H9 (cell line): ENCODE data around the gene RNF130. TPM values are rescaled to one million over a fixed set of nuclear protein-coding genes. Genes with fewer than 3 reads are reported as not detected.

Experiments
- DNase-seq: peaks from one replicate; pipeline ENCODE4 v3.0.0-alpha.2; 2017
- H2AFZ ChIP-seq: one replicate; pipeline ENCODE4 v1.6.1; 2013; ENCODE audit warnings: mild to moderate bottlenecking, low read length, control low read depth, moderate library complexity
- H2AK5ac ChIP-seq: 2 replicates; pipeline ENCODE4 v1.6.1; 2013; ENCODE audit warnings: low read length, control low read depth, mixed read lengths; ENCODE audit not compliant: insufficient read length
- H2BK120ac ChIP-seq: one replicate; pipeline ENCODE4 v1.6.1; 2013; ENCODE audit warnings: low read depth, mild to moderate bottlenecking, low read length, control low read depth, inconsistent platforms; ENCODE audit not compliant: poor library complexity, severe bottlenecking
- H2BK12ac ChIP-seq: 2 replicates; pipeline ENCODE4 v1.6.1; 2013; ENCODE audit warnings: low read length, control low read depth, mixed read lengths, low read depth; ENCODE audit not compliant: insufficient read length
- H2BK15ac ChIP-seq: 2 replicates; pipeline ENCODE4 v1.6.1; 2013; ENCODE audit warnings: low read depth, low read length, control low read depth
- H2BK20ac ChIP-seq: one replicate; pipeline ENCODE4 v1.6.1; 2013; ENCODE audit warnings: low read depth, mild to moderate bottlenecking, low read length, control low read depth, inconsistent platforms; ENCODE audit not compliant: poor library complexity, severe bottlenecking
- H2BK5ac ChIP-seq: 2 replicates; pipeline ENCODE4 v1.6.1; 2013; ENCODE audit warnings: low read length, control low read depth, mixed read lengths; ENCODE audit not compliant: insufficient read length
- H3K14ac ChIP-seq: 2 replicates; pipeline ENCODE4 v1.6.1; 2013; ENCODE audit warnings: low read length, control low read depth; ENCODE audit not compliant: insufficient read depth
- H3K18ac ChIP-seq: 2 replicates; pipeline ENCODE4 v1.6.1; 2013; ENCODE audit warnings: low read depth, mild to moderate bottlenecking, mixed read lengths, low read length, control low read depth; ENCODE audit not compliant: insufficient read length
- H3K23ac ChIP-seq: 2 replicates; pipeline ENCODE4 v1.6.1; 2013; ENCODE audit warnings: low read length, control low read depth, mixed read lengths, low read depth; ENCODE audit not compliant: insufficient read length
- H3K23me2 ChIP-seq: 2 replicates; pipeline ENCODE4 v1.6.1; 2013; ENCODE audit warnings: low read depth, mild to moderate bottlenecking, mixed read lengths, low read length, control low read depth; ENCODE audit not compliant: insufficient read length, poor library complexity, severe bottlenecking
- H3K27ac ChIP-seq: 2 replicates; pipeline ENCODE4 v1.5.1; 2013; ENCODE audit warnings: low read length, control low read depth, mixed read lengths, low read depth; ENCODE audit not compliant: insufficient read length
- H3K27me3 ChIP-seq: 2 replicates; pipeline ENCODE4 v1.6.1; 2013; ENCODE audit warnings: low read length, control low read depth, inconsistent platforms; ENCODE audit not compliant: insufficient read depth
- H3K4ac ChIP-seq: 2 replicates; pipeline ENCODE4 v1.6.1; 2013; ENCODE audit warnings: low read depth, mild to moderate bottlenecking, control low read depth, inconsistent platforms, low read length, moderate library complexity
- H3K4me1 ChIP-seq: 2 replicates; pipeline ENCODE4 v1.6.1; 2013; ENCODE audit warnings: low read length, control low read depth, inconsistent platforms; ENCODE audit not compliant: insufficient read depth
- H3K4me2 ChIP-seq: 2 replicates; pipeline ENCODE4 v1.6.1; 2013; ENCODE audit warnings: low read length, control low read depth, mixed read lengths; ENCODE audit not compliant: insufficient read length, insufficient read depth
- H3K56ac ChIP-seq: 2 replicates; pipeline ENCODE4 v1.6.1; 2013; ENCODE audit warnings: low read depth, mild to moderate bottlenecking, mixed read lengths, low read length, control low read depth; ENCODE audit not compliant: insufficient read length
- H3K79me1 ChIP-seq: 2 replicates; pipeline ENCODE4 v1.6.1; 2013; ENCODE audit warnings: low read depth, mild to moderate bottlenecking, moderate library complexity, low read length, control low read depth, inconsistent platforms; ENCODE audit not compliant: insufficient read depth, poor library complexity, severe bottlenecking
- H3K79me2 ChIP-seq: 2 replicates; pipeline ENCODE4 v1.6.1; 2013; ENCODE audit warnings: low read length, control low read depth, inconsistent platforms; ENCODE audit not compliant: insufficient read depth
- H3K9ac ChIP-seq: 2 replicates; pipeline ENCODE4 v1.6.1; 2013; ENCODE audit warnings: low read length, control low read depth, mixed read lengths; ENCODE audit not compliant: insufficient read length; ENCODE audit errors: extremely low read depth
- H3K9me3 ChIP-seq: one replicate; pipeline ENCODE4 v1.6.1; 2013; ENCODE audit warnings: low read depth, low read length, inconsistent platforms; ENCODE audit not compliant: control insufficient read depth
- H3T11ph ChIP-seq: one replicate; pipeline ENCODE4 v1.6.1; 2013; ENCODE audit warnings: mild to moderate bottlenecking, low read length, control low read depth, inconsistent platforms
- H4K20me1 ChIP-seq: one replicate; pipeline ENCODE4 v1.6.1; 2013; ENCODE audit not compliant: control insufficient read depth, insufficient read length, insufficient read depth
- H4K5ac ChIP-seq: 2 replicates; pipeline ENCODE4 v1.6.1; 2013; ENCODE audit warnings: low read depth, mild to moderate bottlenecking, mixed read lengths, low read length, control low read depth; ENCODE audit not compliant: insufficient read length
- H4K8ac ChIP-seq: replicated peaks from 2 replicates; pipeline ENCODE4 v1.6.1; 2013; ENCODE audit warnings: low read length, control low read depth, mixed read lengths, low read depth; ENCODE audit not compliant: insufficient read length
- H4K91ac ChIP-seq: 2 replicates; pipeline ENCODE4 v1.6.1; 2013; ENCODE audit warnings: low read depth, mild to moderate bottlenecking, moderate library complexity, mixed read lengths, low read length, control low read depth; ENCODE audit not compliant: insufficient read length
- H3K27ac Mint-ChIP-seq, 3 experiments: 2 replicates in 2 of 3; 3 replicates in 1 of 3; pipeline ENCODE4 v1.8.0; 2020 to 2021; ENCODE audit warnings: mixed read lengths in 3 of 3, mild to moderate bottlenecking in 1 of 3, moderate library complexity in 1 of 3
- H3K27me3 Mint-ChIP-seq: 2 replicates; pipeline ENCODE4 v1.8.0; 2021; ENCODE audit warnings: low read depth, mild to moderate bottlenecking, moderate library complexity, mixed read lengths
- H3K36me3 Mint-ChIP-seq, 3 experiments: 2 replicates in 2 of 3; 3 replicates in 1 of 3; pipeline ENCODE4 v1.8.0; 2020 to 2021; ENCODE audit warnings: low read depth in 3 of 3, mixed read lengths in 3 of 3; ENCODE audit not compliant: insufficient read depth in 1 of 3
- H3K4me1 Mint-ChIP-seq, 2 experiments: 2 replicates each; pipeline ENCODE4 v1.8.0; 2020; ENCODE audit warnings: mixed read lengths in 2 of 2
- H3K4me3 Mint-ChIP-seq, 2 experiments: 2 replicates in 1 of 2; 3 replicates in 1 of 2; pipeline ENCODE4 v1.8.0; 2020 to 2021; ENCODE audit warnings: mild to moderate bottlenecking in 2 of 2, mixed read lengths in 2 of 2, moderate library complexity in 1 of 2
- H3K9me3 Mint-ChIP-seq, 2 experiments: 2 replicates in 1 of 2; 3 replicates in 1 of 2; pipeline ENCODE4 v1.8.0; 2020; ENCODE audit warnings: mild to moderate bottlenecking in 2 of 2, mixed read lengths in 2 of 2, moderate library complexity in 1 of 2
- WGBS: extraction: QIAGEN DNeasy Blood & Tissue Kit; methylation state at CpG from one replicate; pipeline ENCODE4 v1.1.7; 2013; ENCODE audit warnings: missing lambda C conversion rate, low lambda C conversion rate, mixed read lengths; ENCODE audit not compliant: insufficient read length; ENCODE audit errors: extremely low coverage; 5-methylcytosine and 5-hydroxymethylcytosine counted together
- total RNA-seq: library from RNA; stranded (reverse); gene quantifications from 2 replicates; pipeline ENCODE4 v1.2.1, GENCODE V29; 2021
- TF ChIP-seq, protein P1 (sequence below): fragments of 200-600 bp; sonication (generic); conservative IDR thresholded peaks from 3 replicates; pipeline ENCODE4 v1.8.0; 2021; ENCODE audit warnings: antibody characterized with exemption, mild to moderate bottlenecking

RNF130 gene
- total RNA-seq, 1 experiment from 2014 or later, result 80.0 TPM

GRCh38 chr5:179907556-179908324 lies 163.8 kb downstream of the RNF130 start, which contains the start of gene TBC1D9B:
Gene TBC1D9B (minus strand): TSS chr5:179907897. CDS start chr5:179907821, 76 bp downstream.
- H3K56ac ChIP-seq, result no peak within 1 kb of the TSS
- Mint-ChIP-seq H3K27ac (peak within 1 kb of the TSS in 1 of 3 experiments; percentile 72; a peak in 2 of 7 replicates), H3K9me3 (no peaks in the 10 kb centered on the region; a peak in 1 of 5 replicates), H3K4me1 (peaks cover 0 to 11% of the 10 kb centered on the region in 2 experiments; a peak in 3 of 4 replicates), H3K27me3 (peaks cover 2% of the 10 kb centered on the region), H3K36me3 (peaks cover 9 to 28% (median 23%) of the 10 kb centered on the region in 3 experiments), H3K4me3 (peak within 1 kb of the TSS; percentile 76 to 87)
- no peak within 1 kb of the TSS for H3K23ac ChIP-seq
- no peak within 1 kb of the TSS for H2BK120ac ChIP-seq
- no peak within 1 kb of the TSS for H3K27ac ChIP-seq
- peak; percentile 59 for DNase-seq
- H4K20me1 ChIP-seq, result no peaks in the 10 kb centered on the region
- no peak within 1 kb of the TSS for H2AK5ac ChIP-seq
- H3K4me2 ChIP-seq, result peak within 1 kb of the TSS; percentile 76
- no peak within 1 kb of the TSS for H3K9ac ChIP-seq
- no peak within 1 kb of the TSS for H2BK15ac ChIP-seq
- peak within 1 kb of the TSS; percentile 62 for H3K18ac ChIP-seq
- no peaks in the 10 kb centered on the region for H3K4me1 ChIP-seq
- no peak within 1 kb of the TSS for H2BK20ac ChIP-seq
- H2BK5ac ChIP-seq, result no peak within 1 kb of the TSS
- H3K14ac ChIP-seq, result peak within 1 kb of the TSS; percentile 96
- no peaks in the 10 kb centered on the region for H3K27me3 ChIP-seq
- H4K91ac ChIP-seq, result no peak within 1 kb of the TSS
- H3T11ph ChIP-seq, result no peak within 1 kb of the TSS
- no peaks in the 10 kb centered on the region for H3K9me3 ChIP-seq
- no peak within 1 kb of the TSS for H3K4ac ChIP-seq
- no peaks in the 10 kb centered on the region for H3K79me1 ChIP-seq
- no peak within 1 kb of the TSS for H4K5ac ChIP-seq
- no peak within 1 kb of the TSS for H2BK12ac ChIP-seq
- H3K79me2 ChIP-seq, result no peaks in the 10 kb centered on the region
- no peak within 1 kb of the TSS for H4K8ac ChIP-seq
- WGBS, result no CpG with 5 or more reads among the region's 105 CpGs
- H2AFZ ChIP-seq, result no peak within 1 kb of the TSS
- TF ChIP-seq, protein P1, sequence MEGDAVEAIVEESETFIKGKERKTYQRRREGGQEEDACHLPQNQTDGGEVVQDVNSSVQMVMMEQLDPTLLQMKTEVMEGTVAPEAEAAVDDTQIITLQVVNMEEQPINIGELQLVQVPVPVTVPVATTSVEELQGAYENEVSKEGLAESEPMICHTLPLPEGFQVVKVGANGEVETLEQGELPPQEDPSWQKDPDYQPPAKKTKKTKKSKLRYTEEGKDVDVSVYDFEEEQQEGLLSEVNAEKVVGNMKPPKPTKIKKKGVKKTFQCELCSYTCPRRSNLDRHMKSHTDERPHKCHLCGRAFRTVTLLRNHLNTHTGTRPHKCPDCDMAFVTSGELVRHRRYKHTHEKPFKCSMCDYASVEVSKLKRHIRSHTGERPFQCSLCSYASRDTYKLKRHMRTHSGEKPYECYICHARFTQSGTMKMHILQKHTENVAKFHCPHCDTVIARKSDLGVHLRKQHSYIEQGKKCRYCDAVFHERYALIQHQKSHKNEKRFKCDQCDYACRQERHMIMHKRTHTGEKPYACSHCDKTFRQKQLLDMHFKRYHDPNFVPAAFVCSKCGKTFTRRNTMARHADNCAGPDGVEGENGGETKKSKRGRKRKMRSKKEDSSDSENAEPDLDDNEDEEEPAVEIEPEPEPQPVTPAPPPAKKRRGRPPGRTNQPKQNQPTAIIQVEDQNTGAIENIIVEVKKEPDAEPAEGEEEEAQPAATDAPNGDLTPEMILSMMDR, result peak; percentile 36; the same call in 2 of the 3 replicates
- H3K23me2 ChIP-seq, result peaks cover 4% of the 10 kb centered on the region
